Effector memory CD4-positive, alpha-beta T cell (primary cell): Measurements from ENCODE around the gene UBAC2.

Source experiments
- DNase-seq, 3 donors: peaks; one replicate each; pipeline ENCODE4 v3.0.0-alpha.2; 2020
- H3K27ac ChIP-seq: 2 replicates; pipeline ENCODE4 v1.7.0; 2013; ENCODE audit warnings: mild to moderate bottlenecking, low read length, moderate library complexity; ENCODE audit not compliant: insufficient read depth, poor library complexity, severe bottlenecking
- H3K27me3 ChIP-seq: replicated peaks from 2 replicates; pipeline ENCODE4 v1.7.0; 2013; ENCODE audit warnings: mild to moderate bottlenecking, low read length; ENCODE audit not compliant: insufficient read depth, control insufficient read depth, poor library complexity, severe bottlenecking
- H3K36me3 ChIP-seq: 2 replicates; pipeline ENCODE4 v1.7.0; 2013; ENCODE audit warnings: mild to moderate bottlenecking, low read length, moderate library complexity; ENCODE audit not compliant: control insufficient read depth, insufficient read depth
- H3K4me1 ChIP-seq: 2 replicates; pipeline ENCODE4 v1.7.0; 2013; ENCODE audit warnings: low read length, mild to moderate bottlenecking; ENCODE audit not compliant: control insufficient read depth, insufficient read depth, poor library complexity, severe bottlenecking
- H3K4me3 ChIP-seq: 2 replicates; pipeline ENCODE4 v1.7.0; 2013; ENCODE audit warnings: low read length, low read depth, mild to moderate bottlenecking; ENCODE audit not compliant: insufficient read depth, poor library complexity, severe bottlenecking
- H3K9me3 ChIP-seq: 2 replicates; pipeline ENCODE4 v1.7.0; 2013; ENCODE audit warnings: mild to moderate bottlenecking, low read length, moderate library complexity; ENCODE audit not compliant: control insufficient read depth

Gene UBAC2

GRCh38 chr13:99276706-99277105, 76.1 kb downstream of the UBAC2 start:
- no peak for DNase-seq
- Histone ChIP-seq H3K4me3 (no peak overlapping the region), H3K36me3 (no peaks in the 10 kb centered on the region), H3K4me1 (peaks cover 51% of the 10 kb centered on the region), H3K27me3 (no peaks in the 10 kb centered on the region), H3K9me3 (no peaks in the 10 kb centered on the region), H3K27ac (no peak overlapping the region)

GRCh38 chr13:99277629-99278028, 77.0 kb downstream of the UBAC2 start:
- Histone ChIP-seq H3K36me3 (no peaks in the 10 kb centered on the region), H3K27ac (no peak overlapping the region), H3K9me3 (no peaks in the 10 kb centered on the region), H3K4me3 (no peak overlapping the region), H3K4me1 (peaks cover 58% of the 10 kb centered on the region), H3K27me3 (no peaks in the 10 kb centered on the region)
- DNase-seq = no peak

GRCh38 chr13:99278200-99278599, 77.5 kb downstream of the UBAC2 start:
- Histone ChIP-seq H3K27ac (no peak overlapping the region), H3K4me1 (peaks cover 62% of the 10 kb centered on the region), H3K36me3 (no peaks in the 10 kb centered on the region), H3K4me3 (no peak overlapping the region), H3K27me3 (no peaks in the 10 kb centered on the region), H3K9me3 (no peaks in the 10 kb centered on the region)
- no peak for DNase-seq

- H3K27ac ChIP-seq = no peak overlapping the region
- peaks cover 60% of the 10 kb centered on the region for H3K4me1 ChIP-seq
- DNase-seq = no peak
- no peaks in the 10 kb centered on the region for H3K36me3 ChIP-seq
- no peaks in the 10 kb centered on the region for H3K9me3 ChIP-seq
- no peaks in the 10 kb centered on the region for H3K27me3 ChIP-seq
- H3K4me3 ChIP-seq = no peak overlapping the region
Measured at GRCh38 chr13:99278843-99279242, 78.2 kb downstream of the UBAC2 start.

GRCh38 chr13:99279637-99280036, 79.0 kb downstream of the UBAC2 start:
- H3K36me3 ChIP-seq = no peaks in the 10 kb centered on the region
- peaks cover 65% of the 10 kb centered on the region for H3K4me1 ChIP-seq
- no peak overlapping the region for H3K4me3 ChIP-seq
- H3K9me3 ChIP-seq = no peaks in the 10 kb centered on the region
- peak overlapping the region; percentile 33 for H3K27ac ChIP-seq
- H3K27me3 ChIP-seq = no peaks in the 10 kb centered on the region
- DNase-seq = no peak

GRCh38 chr13:99280166-99280565, 79.5 kb downstream of the UBAC2 start:
- no peaks in the 10 kb centered on the region for H3K36me3 ChIP-seq
- no peak for DNase-seq
- peak overlapping the region; percentile 33 for H3K27ac ChIP-seq
- H3K4me1 ChIP-seq = peaks cover 70% of the 10 kb centered on the region
- no peak overlapping the region for H3K4me3 ChIP-seq
- H3K27me3 ChIP-seq = no peaks in the 10 kb centered on the region
- H3K9me3 ChIP-seq = no peaks in the 10 kb centered on the region

- Histone ChIP-seq H3K27me3 (no peaks in the 10 kb centered on the region), H3K9me3 (no peaks in the 10 kb centered on the region), H3K27ac (peak overlapping the region; percentile 87), H3K36me3 (no peaks in the 10 kb centered on the region), H3K4me3 (no peak overlapping the region), H3K4me1 (peaks cover 73% of the 10 kb centered on the region)
- peak; percentile 51 to 55 (median 53) for DNase-seq
Measured at GRCh38 chr13:99281811-99282263, 81.2 kb downstream of the UBAC2 start.

- DNase-seq = no peak
- H3K36me3 ChIP-seq = no peaks in the 10 kb centered on the region
- peaks cover 76% of the 10 kb centered on the region for H3K4me1 ChIP-seq
- peak overlapping the region; percentile 14 for H3K4me3 ChIP-seq
- H3K9me3 ChIP-seq = no peaks in the 10 kb centered on the region
- no peaks in the 10 kb centered on the region for H3K27me3 ChIP-seq
- peak overlapping the region; percentile 87 for H3K27ac ChIP-seq
Measured at GRCh38 chr13:99282264-99283231, 81.9 kb downstream of the UBAC2 start.

- no peaks in the 10 kb centered on the region for H3K9me3 ChIP-seq
- H3K36me3 ChIP-seq = no peaks in the 10 kb centered on the region
- peak overlapping the region; percentile 35 for H3K27ac ChIP-seq
- no peaks in the 10 kb centered on the region for H3K27me3 ChIP-seq
- no peak overlapping the region for H3K4me3 ChIP-seq
- no peak for DNase-seq
- H3K4me1 ChIP-seq = peaks cover 76% of the 10 kb centered on the region
Measured at GRCh38 chr13:99285432-99286182, 85.0 kb downstream of the UBAC2 start.

GRCh38 chr13:99287551-99287950, 86.9 kb downstream of the UBAC2 start:
- H3K27me3 ChIP-seq = no peaks in the 10 kb centered on the region
- no peak overlapping the region for H3K4me3 ChIP-seq
- no peaks in the 10 kb centered on the region for H3K9me3 ChIP-seq
- DNase-seq = no peak
- H3K4me1 ChIP-seq = peaks cover 60% of the 10 kb centered on the region
- H3K27ac ChIP-seq = peak overlapping the region; percentile 42
- no peaks in the 10 kb centered on the region for H3K36me3 ChIP-seq
